Activated CD8-positive, alpha-beta memory T cell treated with anti-CD3 and anti-CD28 coated beads, Interleukin-2, amount 50 U/mL, for 1 hour (primary cell): ENCODE results near the gene MIGA2.

Source experiments
- DNase-seq: peaks from one replicate; pipeline ENCODE4 v3.0.0-alpha.2; 2020; ENCODE audit errors: extremely low read depth

MIGA2 gene

GRCh38 chr9:129071526-129072126 lies 35.2 kb downstream of the MIGA2 start:
- DNase-seq = no peak

GRCh38 chr9:129072171-129072570 lies 35.7 kb downstream of the MIGA2 start:
- no peak for DNase-seq

- no peak for DNase-seq
These were observed 37.0 kb downstream of the MIGA2 start for GRCh38 chr9:129073404-129073803.

GRCh38 chr9:129074106-129074505 lies 37.7 kb downstream of the MIGA2 start:
- DNase-seq = no peak

- DNase-seq = no peak
These were observed 39.7 kb downstream of the MIGA2 start for GRCh38 chr9:129075996-129076639.

GRCh38 chr9:129076640-129077037 lies 40.2 kb downstream of the MIGA2 start:
- DNase-seq = no peak

- no peak for DNase-seq
These were observed 40.8 kb downstream of the MIGA2 start for GRCh38 chr9:129077236-129077635.

- DNase-seq = no peak
These were observed 42.5 kb downstream of the MIGA2 start for GRCh38 chr9:129078691-129079503.

- DNase-seq = no peak
These were observed 43.4 kb downstream of the MIGA2 start for GRCh38 chr9:129079829-129080228.

- no peak for DNase-seq
These were observed 43.8 kb downstream of the MIGA2 start for GRCh38 chr9:129080298-129080600.

- peak; percentile 96 for DNase-seq
These were observed 44.4 kb downstream of the MIGA2 start, which contains the start of gene DOLPP1 for GRCh38 chr9:129080601-129081387. Gene DOLPP1, plus strand, starts transcription at chr9:129081111. Its CDS starts 21 bp downstream, at chr9:129081132.

GRCh38 chr9:129081388-129081904 lies 45.0 kb downstream of the MIGA2 start:
- DNase-seq = no peak

- no peak for DNase-seq
These were observed 47.7 kb downstream of the MIGA2 start for GRCh38 chr9:129084087-129084486.

GRCh38 chr9:129089246-129089645 lies 52.8 kb downstream of the MIGA2 start:
- DNase-seq = no peak

GRCh38 chr9:129093602-129094386 lies 57.4 kb downstream of the MIGA2 start:
- no peak for DNase-seq

- no peak for DNase-seq
These were observed 58.2 kb downstream of the MIGA2 start for GRCh38 chr9:129094387-129095169.

- no peak for DNase-seq
These were observed 58.8 kb downstream of the MIGA2 start for GRCh38 chr9:129095170-129095667.

- no peak for DNase-seq
These were observed 59.5 kb downstream of the MIGA2 start for GRCh38 chr9:129095908-129096307.

- no peak for DNase-seq
These were observed 61.4 kb downstream of the MIGA2 start for GRCh38 chr9:129097671-129098306.

- DNase-seq = no peak
These were observed 61.9 kb downstream of the MIGA2 start for GRCh38 chr9:129098328-129098727.
